Psoas muscle (tissue), 8 donors: ENCODE data around the gene SESN3. TPM values are rescaled to one million over a fixed set of nuclear protein-coding genes. Genes with fewer than 3 reads are reported as not detected.
"Not testable (repeated sequence)": the region's sequence is repeated elsewhere in the genome, so short reads cannot be mapped to it uniquely, and the experiment has no call there.

Source experiments
- ATAC-seq, 4 donors: fragments of 200-7000 bp; cut with Tn5 transposase; one replicate each; pipeline ENCODE4 v1.9.1; 2020; ENCODE audit warnings: moderate library complexity in 3 of 4, mild to moderate bottlenecking in 2 of 4
- DNase-seq, 2 donors: peaks; one replicate each; pipeline ENCODE4 v3.0.0-alpha.2; 2020
- H3K27ac ChIP-seq: fragments of 200-600 bp; one replicate; pipeline ENCODE4 v1.8.0; 2022
- H3K27me3 ChIP-seq, 3 donors: fragments of 200-600 bp in 1 of 3; one replicate each; pipeline versions ENCODE4 v1.6.1 to v1.8.0; 2013 to 2022; ENCODE audit warnings: low read length in 2 of 3, mild to moderate bottlenecking in 2 of 3, moderate library complexity in 1 of 3; ENCODE audit not compliant: insufficient read depth in 3 of 3
- H3K36me3 ChIP-seq, 2 donors: fragments of 200-600 bp in 1 of 2; one replicate each; pipeline versions ENCODE4 v1.6.1 to v1.8.0; 2013 to 2022; ENCODE audit warnings: low read depth in 1 of 2, mild to moderate bottlenecking in 1 of 2, moderate library complexity in 1 of 2; ENCODE audit not compliant: insufficient read depth in 1 of 2
- H3K4me1 ChIP-seq: fragments of 200-600 bp; one replicate; pipeline ENCODE4 v1.8.0; 2022
- H3K4me3 ChIP-seq: fragments of 200-600 bp; one replicate; pipeline ENCODE4 v1.8.0; 2022; ENCODE audit warnings: mild to moderate bottlenecking
- H3K9me3 ChIP-seq: fragments of 200-600 bp; one replicate; pipeline ENCODE4 v1.8.0; 2022
- WGBS, 3 donors: extraction: QIAGEN DNeasy Blood & Tissue Kit; methylation state at CpG; one replicate each; pipeline versions ENCODE4 v1.1.6 to v1.1.7; 2013; 5-methylcytosine and 5-hydroxymethylcytosine counted together
- intact Hi-C, 2 donors: fragments of 100-400 bp; cut with DNase I; formaldehyde crosslinking; loops; one replicate each; pipeline versions ENCODE4 v1.11.0 to v1.14.2; 2022
- polyA plus RNA-seq, 3 donors: library from polyadenylated mRNA; stranded (reverse); fragments of 200-250 nt; gene quantifications; one replicate each; pipeline ENCODE4 v1.2.3, GENCODE V29; 2013
- total RNA-seq, 4 donors: library from RNA; stranded (reverse); fragmentation: NEBNext Ultra II Directional in 2 of 4; extraction: Animal tissue kit (Norgen Biotek cat#: 25700) in 2 of 4; gene quantifications; one replicate each; pipeline versions ENCODE4 v1.2.1 to v1.2.4, GENCODE V29; 2021 to 2023
- TF ChIP-seq, protein P1 (sequence below): fragments of 200-600 bp; IDR thresholded peaks from one replicate; pipeline ENCODE4 v1.8.0; 2022; ENCODE audit warnings: antibody characterized with exemption
- donor health status: healthy with polysubstance abuse.
- donor health status: DM: no; HTN: no; CAD: no; lungs with moderate emphysema.
- donor health status: Bipolar disorder and iron deficiency.
- donor health status: healthy.
- donor health status: DM: yes; HTN: yes; CAD: no.
- donor health status: DM: no; HTN: no; CAD: no.
- donor health status: DM: no; HTN: no; CAD: no.
- donor health status: DM: yes; HTN: yes; CAD: no.

Gene SESN3
- total and polyA plus RNA-seq, 7 donors: 0.92 to 94.6 (median 5.3) TPM

DNA sequence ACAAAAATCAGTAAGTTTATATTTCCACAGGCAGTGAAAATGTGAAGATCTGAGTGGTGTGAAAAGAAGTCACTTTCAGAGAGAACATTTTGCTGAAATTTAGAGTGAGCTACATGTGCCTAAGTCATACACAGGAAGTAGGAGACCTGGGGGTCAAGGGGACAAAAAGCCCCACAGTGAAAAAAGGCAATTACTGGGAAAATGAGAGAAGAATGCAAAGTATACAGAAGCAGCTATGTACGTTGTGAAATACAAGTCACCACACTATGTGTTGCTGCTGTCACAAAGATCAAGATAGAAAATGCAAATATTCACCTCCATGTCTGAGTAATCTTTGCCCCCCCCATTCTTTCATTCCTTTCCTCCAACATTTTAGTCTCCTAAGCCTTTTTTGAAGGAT lies 21.6 kb upstream of the SESN3 start:
- 74 to 87% (median 80%) methylated on average over 1 of the region's 1 CpG for WGBS, 3 donors
- no peak for DNase-seq

GRCh38 chr11:95251896-95252295 lies 20.9 kb upstream of the SESN3 start:
- H3K27ac ChIP-seq, H3K27me3 ChIP-seq, H3K4me1 ChIP-seq, H3K4me3 ChIP-seq, H3K9me3 ChIP-seq, H3K36me3 ChIP-seq, DNase-seq, ATAC-seq, intact Hi-C loops: not testable (repeated sequence)
- 95 to 98% (median 97%) methylated on average over 6 of the region's 6 CpGs for WGBS, 3 donors

More for the DNA sequence above, 21.6 kb upstream of the SESN3 start:
- Histone ChIP-seq H3K4me3 (no peak overlapping the region), H3K9me3 (no peaks in the 10 kb centered on the region), H3K27me3 (no peaks in the 10 kb centered on the region), H3K4me1 (peaks cover 5% of the 10 kb centered on the region), H3K36me3 (no peaks in the 10 kb centered on the region), H3K27ac (no peak overlapping the region)
- intact Hi-C loops: no loop called here
- ATAC-seq: no peak
- TF ChIP-seq, protein P1, sequence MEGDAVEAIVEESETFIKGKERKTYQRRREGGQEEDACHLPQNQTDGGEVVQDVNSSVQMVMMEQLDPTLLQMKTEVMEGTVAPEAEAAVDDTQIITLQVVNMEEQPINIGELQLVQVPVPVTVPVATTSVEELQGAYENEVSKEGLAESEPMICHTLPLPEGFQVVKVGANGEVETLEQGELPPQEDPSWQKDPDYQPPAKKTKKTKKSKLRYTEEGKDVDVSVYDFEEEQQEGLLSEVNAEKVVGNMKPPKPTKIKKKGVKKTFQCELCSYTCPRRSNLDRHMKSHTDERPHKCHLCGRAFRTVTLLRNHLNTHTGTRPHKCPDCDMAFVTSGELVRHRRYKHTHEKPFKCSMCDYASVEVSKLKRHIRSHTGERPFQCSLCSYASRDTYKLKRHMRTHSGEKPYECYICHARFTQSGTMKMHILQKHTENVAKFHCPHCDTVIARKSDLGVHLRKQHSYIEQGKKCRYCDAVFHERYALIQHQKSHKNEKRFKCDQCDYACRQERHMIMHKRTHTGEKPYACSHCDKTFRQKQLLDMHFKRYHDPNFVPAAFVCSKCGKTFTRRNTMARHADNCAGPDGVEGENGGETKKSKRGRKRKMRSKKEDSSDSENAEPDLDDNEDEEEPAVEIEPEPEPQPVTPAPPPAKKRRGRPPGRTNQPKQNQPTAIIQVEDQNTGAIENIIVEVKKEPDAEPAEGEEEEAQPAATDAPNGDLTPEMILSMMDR: no peak

GRCh38 chr11:95248666-95249467 lies 17.9 kb upstream of the SESN3 start:
- no peaks in the 10 kb centered on the region for H3K4me1 ChIP-seq
- TF ChIP-seq, protein P1: no peak
- no peaks in the 10 kb centered on the region for H3K36me3 ChIP-seq
- H3K27ac ChIP-seq: no peak overlapping the region
- intact Hi-C loops: no loop called here
- DNase-seq: no peak
- WGBS, 3 donors: 62 to 77% (median 66%) methylated on average over 4 of the region's 4 CpGs
- ATAC-seq: no peak
- H3K4me3 ChIP-seq: no peak overlapping the region
- H3K27me3 ChIP-seq: no peaks in the 10 kb centered on the region
- H3K9me3 ChIP-seq: no peaks in the 10 kb centered on the region

DNA sequence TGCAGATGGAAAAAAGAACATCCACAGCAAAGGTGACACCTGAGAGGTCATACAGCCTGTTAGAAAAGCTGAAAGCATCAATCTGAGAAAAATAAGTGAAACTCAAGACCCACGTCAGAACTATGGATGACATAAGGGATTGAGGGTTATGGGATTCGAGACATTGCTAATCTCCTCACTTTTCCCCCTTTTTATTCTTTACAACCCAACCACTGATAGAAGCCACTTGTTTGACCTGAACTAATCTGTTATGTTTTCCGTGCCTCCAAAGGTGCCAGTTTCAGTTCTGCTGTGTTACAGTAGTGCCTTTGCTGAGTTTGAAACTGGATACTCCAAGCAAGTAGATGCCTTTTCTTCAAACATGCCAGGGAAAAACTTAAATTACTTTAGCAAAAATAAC lies 16.9 kb upstream of the SESN3 start:
- Histone ChIP-seq H3K9me3 (no peaks in the 10 kb centered on the region), H3K4me3 (no peak overlapping the region), H3K27me3 (no peaks in the 10 kb centered on the region), H3K4me1 (no peaks in the 10 kb centered on the region), H3K36me3 (no peaks in the 10 kb centered on the region), H3K27ac (no peak overlapping the region)
- TF ChIP-seq, protein P1: no peak
- intact Hi-C loops: no loop called here
- DNase-seq: no peak
- WGBS, 3 donors: 64 to 79% (median 69%) methylated on average over 3 of the region's 3 CpGs
- no peak for ATAC-seq

- TF ChIP-seq, protein P1: no peak
- H3K4me3 ChIP-seq: no peak overlapping the region
- intact Hi-C loops: no loop called here
Observed at GRCh38 chr11:95247127-95247684, 16.2 kb upstream of the SESN3 start.

More at GRCh38 chr11:95247127-95247684, 16.2 kb upstream of the SESN3 start:
- 67 to 69% (median 68%) methylated on average over 1 of the region's 1 CpG for WGBS, 3 donors
- Histone ChIP-seq H3K27ac (no peak overlapping the region), H3K4me1 (no peaks in the 10 kb centered on the region), H3K9me3 (no peaks in the 10 kb centered on the region), H3K27me3 (no peaks in the 10 kb centered on the region), H3K36me3 (no peaks in the 10 kb centered on the region)
- ATAC-seq (no peak), DNase-seq (no peak)
